Activated CD4-positive, CD25-positive, alpha-beta regulatory T cell (primary cell): ENCODE data around the gene CHRND.

ENCODE experiments used
- DNase-seq, 4 experiments: peaks; one replicate each; lab custom pipeline; 2025; lab: John Stamatoyannopoulos, UW

Gene CHRND

GRCh38 chr2:232504438-232504837 lies 21.5 kb upstream of the CHRND start:
- no peak for DNase-seq

DNA sequence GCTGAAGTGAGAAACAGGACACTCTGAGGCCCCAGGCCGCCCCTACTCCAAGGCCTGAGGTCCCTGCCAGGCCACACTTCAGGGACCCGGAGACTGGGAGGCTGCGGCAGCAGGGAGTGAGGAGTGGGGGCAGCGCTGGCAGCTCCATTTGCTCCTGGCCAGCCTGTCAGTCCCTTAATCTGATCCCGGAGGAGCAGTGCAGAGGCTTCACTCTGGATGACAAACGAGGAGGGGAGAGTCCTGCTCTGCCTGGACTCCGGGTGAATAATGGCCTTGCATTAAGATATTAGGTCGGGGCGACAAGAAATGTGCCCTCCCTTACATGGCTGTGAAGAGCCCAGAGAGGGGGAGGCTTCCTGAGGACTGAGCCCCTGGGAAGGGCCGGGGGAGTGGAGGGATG lies 20.1 kb upstream of the CHRND start:
- no peak for DNase-seq

DNA sequence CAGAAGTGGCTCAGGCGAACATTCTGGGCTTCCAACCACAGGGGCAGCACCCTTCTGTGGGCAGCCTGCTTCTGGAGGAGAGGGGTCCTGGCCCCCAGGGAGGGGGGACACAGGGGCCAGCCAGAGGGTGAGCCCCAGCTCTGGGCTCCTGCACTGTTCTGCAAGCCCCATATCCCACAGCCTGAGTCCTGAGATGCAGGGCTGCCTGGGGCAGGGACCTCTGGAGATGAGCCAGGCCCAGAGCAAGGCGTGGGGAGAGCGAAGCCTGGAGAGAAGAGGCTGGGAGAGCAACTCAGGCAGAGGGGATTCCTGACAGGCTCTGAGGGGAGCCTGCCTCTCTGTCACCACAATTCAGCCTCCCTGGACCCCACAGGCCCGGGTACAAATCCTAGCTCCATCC lies 19.3 kb upstream of the CHRND start:
- DNase-seq, result no peak

GRCh38 chr2:232508251-232508650 lies 17.7 kb upstream of the CHRND start:
- DNase-seq, result no peak

DNA sequence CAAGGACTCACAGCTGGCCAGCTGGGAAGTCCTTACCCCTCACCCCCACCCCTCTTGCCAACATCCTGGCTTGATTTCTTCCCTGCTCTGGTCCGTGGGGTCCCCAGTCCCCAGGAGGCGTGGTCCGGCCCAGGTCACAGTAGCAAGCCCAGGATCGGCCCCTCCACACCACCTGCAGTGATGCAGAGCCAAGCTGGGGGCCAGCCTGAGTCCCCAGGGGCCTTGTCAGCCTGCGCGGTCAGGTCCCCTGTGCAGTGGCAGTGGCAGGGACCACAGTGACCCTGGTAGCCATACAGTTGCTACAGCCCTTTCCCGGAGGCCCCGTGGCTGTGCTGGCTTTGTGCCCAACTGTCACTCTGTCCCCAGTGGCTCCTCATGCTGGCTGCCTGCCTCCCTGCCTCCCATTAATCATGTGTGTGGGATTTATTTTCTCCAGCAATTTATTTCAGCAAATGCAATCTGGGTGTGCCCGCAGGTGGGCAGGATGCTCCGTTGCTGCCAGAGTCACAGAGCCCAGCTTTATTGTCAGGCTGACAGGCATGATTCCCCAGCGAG lies 14.5 kb upstream of the CHRND start:
- DNase-seq, result no peak

GRCh38 chr2:232512602-232513001 lies 13.4 kb upstream of the CHRND start:
- no peak for DNase-seq

DNA sequence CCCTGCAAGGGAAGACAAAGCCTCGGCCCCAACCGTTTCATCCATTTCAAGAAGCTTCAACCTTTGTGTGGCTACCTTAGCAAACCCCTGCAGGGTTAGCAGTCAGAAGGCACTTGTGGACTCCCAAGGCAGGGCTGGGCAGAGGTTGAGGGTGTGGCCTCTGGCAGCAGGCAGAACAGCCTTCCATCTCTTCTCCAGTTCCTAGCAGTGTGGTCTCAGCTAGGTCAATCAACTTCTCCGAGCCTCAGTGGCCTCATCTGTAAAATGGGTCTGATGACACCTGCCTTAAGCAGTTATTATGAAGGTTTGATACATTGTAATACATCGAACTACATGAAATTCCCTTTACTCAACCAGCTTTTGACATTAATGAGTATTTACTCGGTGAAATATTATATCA lies 12.6 kb upstream of the CHRND start:
- DNase-seq, result no peak

DNA sequence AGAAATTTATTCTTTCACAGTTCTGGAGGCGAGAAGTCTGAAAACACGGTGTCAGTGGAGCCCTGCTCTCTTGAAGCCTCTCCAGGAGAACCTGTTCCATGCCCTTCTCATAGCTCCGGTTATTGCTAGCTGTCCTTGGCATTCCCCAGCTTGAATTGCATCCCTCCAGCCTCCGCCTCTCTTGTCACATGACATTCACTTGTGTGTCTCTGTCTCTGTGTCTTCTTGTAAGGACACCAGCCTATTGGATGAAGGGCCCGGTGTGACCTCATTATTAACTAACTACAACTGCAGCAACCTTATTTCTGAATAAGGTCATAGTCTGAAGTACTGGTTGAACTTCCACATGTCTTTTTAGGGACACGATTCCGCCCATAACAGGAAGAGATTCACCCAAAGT lies 10.3 kb upstream of the CHRND start:
- no peak for DNase-seq

GRCh38 chr2:232516551-232516950 lies 9.4 kb upstream of the CHRND start:
- no peak for DNase-seq

DNA sequence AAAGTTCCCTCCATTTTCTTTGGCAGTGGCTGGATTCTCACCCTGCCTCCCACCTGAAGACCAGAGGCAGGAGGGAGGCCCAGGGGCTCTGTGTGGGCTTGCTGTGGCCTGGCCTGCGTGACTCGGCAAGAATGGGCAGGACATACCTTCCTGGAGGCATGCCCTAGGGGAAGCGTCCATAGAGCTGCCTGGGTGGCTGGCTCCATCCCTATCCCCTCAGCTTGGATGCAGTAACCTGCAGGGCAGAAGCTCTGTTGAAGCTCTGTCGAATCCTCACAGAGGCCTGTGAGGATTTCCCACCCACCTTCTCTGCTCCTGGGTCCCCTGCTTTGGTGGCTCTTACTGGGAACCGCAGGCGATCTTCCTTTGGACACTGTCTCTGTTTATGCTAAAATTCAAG lies 7.1 kb upstream of the CHRND start:
- DNase-seq, result no peak

- no peak for DNase-seq
Measured at GRCh38 chr2:232519581-232520438, 6.2 kb upstream of the CHRND start, which contains the start of gene PRSS56. TSS of gene PRSS56 (plus strand) at chr2:232520388. CDS start at chr2:232520599, 211 bp downstream.

- DNase-seq, result no peak
Measured at GRCh38 chr2:232520489-232520888, 5.5 kb upstream of the CHRND start.

DNA sequence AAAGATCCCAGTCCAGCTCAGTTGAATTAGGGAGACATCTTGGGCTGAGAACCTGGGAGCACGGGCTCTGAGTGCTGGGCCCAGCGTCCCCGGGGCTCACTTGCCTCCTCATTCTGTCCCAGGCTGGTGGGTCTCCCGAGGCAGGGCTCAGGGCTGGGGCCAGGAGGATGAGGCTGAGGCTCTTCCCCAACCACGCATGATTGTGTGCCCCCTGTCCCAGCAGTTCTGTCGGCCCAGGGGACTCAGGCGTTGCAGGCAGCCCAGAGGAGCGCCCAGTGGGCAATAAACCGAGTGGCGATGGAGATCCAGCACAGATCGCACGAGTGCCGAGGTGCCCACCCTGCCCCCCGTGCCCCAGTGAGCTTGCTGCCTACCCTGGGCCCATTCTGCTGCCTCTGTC lies 4.9 kb upstream of the CHRND start:
- no peak for DNase-seq

DNA sequence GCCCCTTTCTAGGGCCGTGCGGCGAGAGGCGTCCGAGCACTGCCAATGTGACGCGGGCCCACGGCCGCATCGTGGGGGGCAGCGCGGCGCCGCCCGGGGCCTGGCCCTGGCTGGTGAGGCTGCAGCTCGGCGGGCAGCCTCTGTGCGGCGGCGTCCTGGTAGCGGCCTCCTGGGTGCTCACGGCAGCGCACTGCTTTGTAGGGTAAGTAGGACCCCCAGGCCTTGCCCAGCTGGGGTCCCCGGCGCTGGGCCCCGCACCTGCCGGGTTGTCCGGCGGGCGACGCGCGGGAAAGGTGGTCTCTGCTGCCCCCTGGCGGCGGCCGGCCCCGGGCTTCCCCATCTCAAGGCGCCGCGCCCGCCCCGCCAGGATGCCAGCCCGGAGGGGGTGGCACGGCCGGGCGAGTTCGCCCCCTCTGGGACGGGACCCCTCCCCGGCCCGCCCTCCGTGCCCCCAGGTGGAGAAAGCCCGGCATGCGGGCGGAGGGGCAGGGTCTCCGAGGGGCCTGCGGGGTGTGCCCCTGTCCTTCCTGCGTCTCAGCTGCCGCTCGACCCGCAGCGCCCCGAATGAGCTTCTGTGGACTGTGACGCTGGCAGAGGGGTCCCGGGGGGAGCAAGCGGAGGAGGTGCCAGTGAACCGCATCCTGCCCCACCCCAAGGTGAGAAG lies 3.9 kb upstream of the CHRND start:
- DNase-seq, result peak; percentile 48 to 69 (median 56)

GRCh38 chr2:232522623-232523401 lies 3.1 kb upstream of the CHRND start:
- DNase-seq, result no peak

- no peak for DNase-seq
Measured at GRCh38 chr2:232523402-232523681, 2.6 kb upstream of the CHRND start.

DNA sequence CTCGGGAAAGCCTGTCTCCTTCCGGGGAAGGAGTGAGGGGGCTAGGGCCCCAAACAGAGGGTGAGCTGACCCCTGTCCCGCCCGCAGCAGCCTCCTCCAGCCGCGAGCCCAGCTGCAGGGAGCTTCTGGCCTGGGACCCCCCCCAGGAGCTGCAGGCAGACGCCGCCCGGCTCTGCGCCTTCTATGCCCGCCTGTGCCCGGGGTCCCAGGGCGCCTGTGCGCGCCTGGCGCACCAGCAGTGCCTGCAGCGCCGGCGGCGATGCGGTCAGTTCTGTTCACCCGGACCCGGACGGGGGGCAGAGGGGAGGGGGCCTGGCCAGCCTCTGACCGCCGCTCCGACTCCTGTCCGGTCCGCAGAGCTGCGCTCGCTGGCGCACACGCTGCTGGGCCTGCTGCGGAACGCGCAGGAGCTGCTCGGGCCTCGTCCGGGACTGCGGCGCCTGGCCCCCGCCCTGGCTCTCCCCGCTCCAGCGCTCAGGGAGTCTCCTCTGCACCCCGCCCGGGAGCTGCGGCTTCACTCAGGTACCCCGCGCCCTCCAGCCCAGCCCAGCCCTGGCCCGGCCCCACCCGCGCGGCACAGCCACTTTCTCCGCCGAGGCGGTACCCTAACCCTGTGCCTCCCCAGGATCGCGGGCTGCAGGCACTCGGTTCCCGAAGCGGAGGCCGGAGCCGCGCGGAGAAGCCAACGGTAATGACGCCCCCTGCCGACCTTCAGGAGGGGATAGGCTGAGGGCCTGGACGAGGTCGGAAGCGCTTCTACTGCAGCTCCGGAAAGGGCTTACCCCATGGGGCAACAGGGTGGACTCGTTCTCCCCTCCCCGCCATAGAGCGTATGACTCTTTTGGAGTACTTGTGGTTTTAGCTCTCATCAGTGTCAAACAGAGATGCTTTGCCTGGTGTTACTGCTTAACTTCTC lies 2.0 kb upstream of the CHRND start:
- DNase-seq, result no peak

- no peak for DNase-seq
Measured at GRCh38 chr2:232524771-232525170, 1.2 kb upstream of the CHRND start.

DNA sequence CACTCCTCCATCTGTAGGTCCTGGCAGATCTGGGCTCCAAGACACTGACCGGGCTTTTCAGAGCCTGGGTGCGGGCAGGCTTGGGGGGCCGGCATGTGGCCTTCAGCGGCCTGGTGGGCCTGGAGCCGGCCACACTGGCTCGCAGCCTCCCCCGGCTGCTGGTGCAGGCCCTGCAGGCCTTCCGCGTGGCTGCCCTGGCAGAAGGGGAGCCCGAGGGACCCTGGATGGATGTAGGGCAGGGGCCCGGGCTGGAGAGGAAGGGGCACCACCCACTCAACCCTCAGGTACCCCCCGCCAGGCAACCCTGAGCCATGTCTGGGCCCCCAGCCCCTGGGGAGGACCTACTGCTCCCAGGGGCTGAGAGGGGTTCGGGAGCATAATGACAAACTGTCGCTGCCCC lies 761 bp upstream of the CHRND start:
- no peak for DNase-seq

DNA sequence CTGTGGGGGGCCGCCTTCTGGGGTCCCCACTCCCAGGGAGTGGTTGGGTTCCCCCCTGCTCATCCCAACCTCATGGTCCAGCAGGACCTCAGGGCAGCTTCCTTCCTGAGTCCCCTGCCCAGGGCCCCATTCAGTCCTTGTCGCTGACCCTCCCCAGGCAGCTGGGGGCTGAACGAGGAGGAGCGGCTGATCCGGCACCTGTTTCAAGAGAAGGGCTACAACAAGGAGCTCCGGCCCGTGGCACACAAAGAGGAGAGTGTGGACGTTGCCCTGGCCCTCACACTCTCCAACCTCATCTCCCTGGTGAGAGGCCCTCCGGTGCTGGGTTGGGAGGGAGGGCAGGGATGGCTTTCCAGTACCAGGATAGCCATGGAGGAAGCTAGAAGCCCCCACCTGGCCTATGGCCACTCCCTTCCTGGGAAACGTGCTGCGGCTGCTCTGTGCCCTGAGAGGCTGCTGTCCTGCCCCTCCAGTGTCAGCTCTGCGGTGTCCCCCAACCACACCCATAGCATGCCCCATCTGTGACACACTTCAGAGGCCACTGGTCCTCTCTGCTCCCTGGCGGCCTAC lies 497 bp downstream of the CHRND start:
- no peak for DNase-seq

- no peak for DNase-seq
Measured at GRCh38 chr2:232527905-232528470, 2.0 kb downstream of the CHRND start.
